Choroid plexus epithelial cell (primary cell): Measurements from ENCODE around the gene B9D2.
"Not testable (repeated sequence)": the region's sequence is repeated elsewhere in the genome, so short reads cannot be mapped to it uniquely, and the experiment has no call there.

Source experiments
- DNase-seq: peaks from one replicate; pipeline ENCODE4 v3.0.0-alpha.2; 2010; ENCODE audit warnings: low read depth
- H3K4me3 ChIP-seq: 2 replicates; pipeline ENCODE4 v1.5.1; 2011; ENCODE audit warnings: low read depth, mild to moderate bottlenecking, control low read depth, low read length, moderate library complexity
- TF ChIP-seq, protein P1 (sequence below): conservative IDR thresholded peaks from 2 replicates; pipeline ENCODE4 v1.5.1; 2011; ENCODE audit warnings: low read depth, mild to moderate bottlenecking, control low read depth, inconsistent platforms, low read length, moderate library complexity

The B9D2 gene

DNA sequence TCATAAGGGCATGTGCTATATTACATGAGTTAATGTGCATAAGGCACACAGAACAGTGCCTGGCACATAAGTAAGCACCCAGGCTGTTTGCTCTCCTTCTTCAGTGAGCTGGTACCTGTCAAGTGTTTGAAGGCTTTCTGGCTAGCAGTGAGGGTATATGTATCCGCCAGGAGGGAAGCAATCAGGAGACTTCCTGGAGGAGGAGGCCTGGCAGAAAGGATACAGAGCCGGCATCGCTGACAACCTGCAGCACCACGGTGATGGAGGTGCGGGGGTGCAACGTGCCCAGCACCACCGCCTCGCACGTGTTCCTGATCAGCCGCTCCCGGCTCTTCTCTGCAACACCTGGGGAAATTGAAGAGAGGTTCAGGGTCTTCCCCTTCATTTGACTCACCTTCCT is 27.7 kb upstream of the B9D2 start:
- TF ChIP-seq, protein P1, sequence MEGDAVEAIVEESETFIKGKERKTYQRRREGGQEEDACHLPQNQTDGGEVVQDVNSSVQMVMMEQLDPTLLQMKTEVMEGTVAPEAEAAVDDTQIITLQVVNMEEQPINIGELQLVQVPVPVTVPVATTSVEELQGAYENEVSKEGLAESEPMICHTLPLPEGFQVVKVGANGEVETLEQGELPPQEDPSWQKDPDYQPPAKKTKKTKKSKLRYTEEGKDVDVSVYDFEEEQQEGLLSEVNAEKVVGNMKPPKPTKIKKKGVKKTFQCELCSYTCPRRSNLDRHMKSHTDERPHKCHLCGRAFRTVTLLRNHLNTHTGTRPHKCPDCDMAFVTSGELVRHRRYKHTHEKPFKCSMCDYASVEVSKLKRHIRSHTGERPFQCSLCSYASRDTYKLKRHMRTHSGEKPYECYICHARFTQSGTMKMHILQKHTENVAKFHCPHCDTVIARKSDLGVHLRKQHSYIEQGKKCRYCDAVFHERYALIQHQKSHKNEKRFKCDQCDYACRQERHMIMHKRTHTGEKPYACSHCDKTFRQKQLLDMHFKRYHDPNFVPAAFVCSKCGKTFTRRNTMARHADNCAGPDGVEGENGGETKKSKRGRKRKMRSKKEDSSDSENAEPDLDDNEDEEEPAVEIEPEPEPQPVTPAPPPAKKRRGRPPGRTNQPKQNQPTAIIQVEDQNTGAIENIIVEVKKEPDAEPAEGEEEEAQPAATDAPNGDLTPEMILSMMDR, result no peak

DNA sequence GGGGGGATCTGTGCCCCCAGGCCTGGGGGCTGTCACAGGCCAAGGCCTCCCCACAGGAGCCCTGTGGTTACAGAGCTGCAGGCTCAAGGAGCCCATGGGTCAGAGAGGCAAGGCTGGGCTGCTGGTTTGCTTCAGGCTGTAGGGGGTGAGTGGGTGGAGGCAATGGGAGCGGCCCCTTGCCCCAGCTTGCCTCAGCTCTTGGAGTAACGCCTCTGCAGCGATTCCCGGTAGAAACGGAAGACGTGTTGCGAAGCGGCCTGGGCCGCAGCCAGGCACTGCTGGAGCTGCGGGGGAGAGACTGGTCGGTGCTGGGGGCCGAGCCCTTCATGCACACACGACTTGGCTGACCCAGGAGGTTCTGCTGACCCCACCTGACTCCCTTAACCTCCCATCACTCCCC is 22.5 kb upstream of the B9D2 start:
- DNase-seq, result peak; percentile 30
- no peak overlapping the region for H3K4me3 ChIP-seq
- TF ChIP-seq, protein P1, result no peak

More for the DNA sequence above, 27.7 kb upstream of the B9D2 start:
- no peak for DNase-seq
- no peak overlapping the region for H3K4me3 ChIP-seq

DNA sequence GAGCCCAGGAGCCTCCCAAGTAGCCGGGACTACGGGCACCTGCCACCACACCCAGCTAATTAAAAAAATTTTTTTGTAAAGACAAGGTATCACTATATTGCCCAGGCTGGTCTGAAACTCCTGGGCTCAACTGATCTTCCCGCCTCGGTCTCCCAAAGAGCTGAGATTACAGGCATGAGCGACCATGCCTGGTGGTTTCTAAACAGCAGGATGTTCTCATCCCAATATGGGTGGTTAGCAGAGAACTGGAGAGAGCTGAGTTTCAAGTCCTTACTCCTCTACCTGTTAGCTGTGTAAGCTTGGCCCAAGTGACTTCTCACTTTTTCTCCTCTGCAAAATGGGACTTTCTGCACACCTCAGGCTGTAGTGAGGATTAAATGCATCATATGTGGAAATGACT is 20.4 kb upstream of the B9D2 start:
- DNase-seq, result no peak

DNA sequence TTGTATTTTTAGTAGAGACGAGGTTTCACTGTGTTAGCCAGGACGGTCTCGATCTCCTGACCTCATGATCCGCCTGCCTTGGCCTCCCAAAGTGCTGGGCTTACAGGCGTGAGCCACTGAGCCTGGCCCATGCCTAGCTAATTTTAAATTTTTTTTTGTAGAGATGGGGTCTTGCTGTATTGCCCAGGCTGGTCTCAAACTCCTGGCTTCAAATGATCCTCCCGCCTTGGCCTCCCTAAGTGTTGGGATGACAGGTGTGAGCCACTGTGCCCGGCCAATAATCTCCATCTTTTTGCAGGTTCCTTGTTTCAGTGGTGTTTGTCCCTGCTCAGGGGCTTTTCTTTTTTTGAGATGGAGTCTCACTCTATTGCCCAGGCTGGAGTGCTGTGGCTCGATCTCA is 17.6 kb upstream of the B9D2 start:
- not testable (repeated sequence) for DNase-seq, H3K4me3 ChIP-seq

More for the DNA sequence above, 20.4 kb upstream of the B9D2 start:
- TF ChIP-seq, protein P1, result no peak
- no peak overlapping the region for H3K4me3 ChIP-seq

DNA sequence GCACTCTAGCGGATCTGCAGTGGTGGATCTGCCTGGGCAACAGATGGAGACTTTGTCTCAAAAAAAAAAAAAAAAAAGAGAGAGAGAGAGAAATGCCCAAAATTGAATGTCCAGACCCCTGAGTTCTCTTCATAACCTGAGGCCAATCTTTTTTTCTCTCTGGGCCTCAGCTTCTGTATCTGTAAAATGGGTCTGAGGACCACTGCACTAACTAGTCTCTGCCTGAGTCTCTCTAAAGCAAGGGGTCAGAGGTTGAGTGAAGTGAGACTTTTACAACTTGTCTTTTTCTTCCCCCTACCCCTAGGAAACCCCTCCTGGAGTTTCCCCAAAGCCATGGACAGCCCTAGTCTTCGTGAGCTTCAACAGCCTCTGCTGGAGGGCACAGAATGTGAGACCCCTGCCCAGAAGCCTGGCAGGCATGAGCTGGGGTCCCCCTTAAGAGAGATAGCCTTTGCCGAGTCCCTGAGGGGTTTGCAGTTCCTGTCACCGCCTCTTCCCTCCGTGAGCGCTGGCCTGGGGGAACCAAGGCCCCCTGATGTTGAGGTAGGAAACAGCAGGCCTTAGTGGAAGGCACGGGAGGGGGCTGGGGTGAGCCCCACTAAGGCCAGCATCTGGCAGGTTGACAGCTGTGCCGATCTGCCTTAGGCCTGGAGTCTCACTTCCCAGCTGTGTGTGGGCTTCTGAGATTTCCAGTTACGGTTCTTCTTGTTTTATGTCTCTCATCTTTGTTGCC is 14.2 kb upstream of the B9D2 start:
- H3K4me3 ChIP-seq, result no peak overlapping the region
- TF ChIP-seq, protein P1, result peak; percentile 28
- DNase-seq, result no peak

DNA sequence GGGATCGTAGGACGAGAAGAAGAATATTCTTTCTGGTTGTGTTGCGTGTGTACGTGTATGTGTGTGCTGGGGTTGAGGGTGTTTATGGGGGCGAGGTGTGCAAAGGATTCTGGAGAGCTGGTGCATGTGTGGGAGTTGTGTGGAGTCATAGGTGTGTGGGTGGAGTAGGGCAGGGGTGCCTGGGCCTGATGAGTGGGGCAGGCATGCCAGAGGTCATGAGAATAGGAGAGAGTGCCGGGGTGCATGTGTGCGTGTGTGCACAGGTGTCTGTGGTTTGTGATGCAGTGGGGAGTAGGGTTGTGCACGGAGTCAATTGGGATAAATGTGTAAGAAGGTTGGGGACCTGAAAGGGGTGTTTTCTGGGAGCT is 13.0 kb upstream of the B9D2 start:
- no peak for DNase-seq
- TF ChIP-seq, protein P1, result no peak
- peak overlapping the region; percentile 70 for H3K4me3 ChIP-seq

DNA sequence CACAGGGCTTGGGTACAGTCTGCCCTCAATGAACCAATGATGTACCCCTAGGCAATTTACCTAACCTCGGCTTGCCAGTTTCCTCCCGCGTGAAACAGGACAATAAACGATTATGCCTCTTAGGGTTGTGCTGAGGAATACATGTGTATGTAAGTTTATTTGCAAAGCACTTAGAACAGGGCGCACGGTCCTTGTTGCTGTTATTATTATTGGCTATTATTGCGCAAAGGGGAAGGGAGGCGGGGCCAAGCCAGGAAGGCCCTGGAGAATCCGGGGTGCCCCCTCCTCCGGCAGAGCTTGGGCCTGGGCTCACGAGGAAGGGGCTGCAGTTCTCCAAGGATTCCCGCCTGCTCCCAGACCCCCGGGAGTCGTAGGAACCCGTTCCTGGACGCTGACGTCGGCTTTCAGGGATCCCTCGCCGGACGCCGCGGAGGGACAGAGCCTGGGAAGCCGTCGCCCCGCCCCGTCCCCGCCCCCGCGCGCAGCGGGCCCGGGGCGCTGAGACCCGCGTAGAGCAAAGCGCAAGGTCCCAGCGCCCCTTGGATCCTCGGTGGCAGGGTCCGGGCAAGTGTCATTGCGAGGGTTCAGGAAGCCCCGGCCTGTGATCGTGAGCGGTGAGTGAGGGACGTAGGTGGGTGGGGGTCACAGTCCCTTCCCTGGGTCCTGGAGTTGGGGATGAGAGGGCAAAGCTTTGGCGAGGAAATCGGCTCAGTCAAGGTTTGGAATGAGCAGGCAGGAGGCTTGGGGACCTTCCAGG is 12.5 kb upstream of the B9D2 start, which contains the start of gene TMEM91:
TSS of gene TMEM91 (plus strand) at position 293 of the 757 bp plus-strand sequence. CDS start 1,777 bp downstream, outside the sequence.
- peak; percentile 40 for DNase-seq
- TF ChIP-seq, protein P1, result no peak
- peak within 1 kb of the TSS; percentile 70 for H3K4me3 ChIP-seq
